ENCODE results near the gene EIF4EBP3. TPM values are rescaled to one million over a fixed set of nuclear protein-coding genes. Genes with fewer than 3 reads are reported as not detected.

Gene EIF4EBP3
- total RNA-seq, 4 donors from 2014 or later: 7.8 to 25.3 (median 9.2) TPM

- peaks cover 43 to 55% (median 55%) of the 10 kb centered on the region in 4 donors for H3K4me1 ChIP-seq
- H3K36me3 ChIP-seq: peaks cover 5 to 41% (median 30%) of the 10 kb centered on the region in 4 donors
- no peak overlapping the region for H3K4me3 ChIP-seq
- no peaks in the 10 kb centered on the region for H3K9me3 ChIP-seq
- peak overlapping the region in 2 of 4 donors; percentile 15 to 98 for H3K27ac ChIP-seq (replicated peaks in 1 of 4)
- WGBS: 66% methylated on average over 2 of the region's 2 CpGs
- intact Hi-C loops (cut with DNase I): loop anchor here (5.0 kb wide), 1 partner anchor 83 kb away; the partner anchor contains the start of gene TMCO6
- TF ChIP-seq CTCF (IDR thresholded peaks at IDR 0.05) (no peak), POLR2A (IDR thresholded peaks at IDR 0.05; ENCODE audit: low read depth) (no peak)
- no peaks in the 10 kb centered on the region for H3K27me3 ChIP-seq
- DNase-seq (ENCODE audit: extremely low spot score): no peak
These were observed 7.0 kb downstream of the EIF4EBP3 start for GRCh38 chr5:140554454-140554853.

- H3K27ac ChIP-seq (replicated peaks in 1 of 4): peak overlapping the region; percentile 2 to 90 (median 50)
- H3K4me1 ChIP-seq: peaks cover 32 to 42% (median 41%) of the 10 kb centered on the region in 4 donors
- no peaks in the 10 kb centered on the region for H3K9me3 ChIP-seq
- H3K36me3 ChIP-seq: peaks cover 5 to 41% (median 26%) of the 10 kb centered on the region in 4 donors
- WGBS: 92% methylated on average over 1 of the region's 1 CpG
- intact Hi-C loops (cut with DNase I): no loop called here
- no peaks in the 10 kb centered on the region for H3K27me3 ChIP-seq
- no peak for DNase-seq (ENCODE audit: extremely low spot score)
- TF ChIP-seq POLR2A (IDR thresholded peaks at IDR 0.05; ENCODE audit: low read depth): no peak
- no peak for TF ChIP-seq EP300 (IDR thresholded peaks at IDR 0.05)
- no peak for TF ChIP-seq CTCF (IDR thresholded peaks at IDR 0.05)
- TF ChIP-seq POLR2AphosphoS5 (IDR thresholded peaks at IDR 0.05): no peak
- peak overlapping the region in 3 of 4 donors; percentile 69 to 87 (median 73) for H3K4me3 ChIP-seq
These were observed 8.4 kb downstream of the EIF4EBP3 start for GRCh38 chr5:140555747-140556312.

GRCh38 chr5:140556438-140556837, 9.0 kb downstream of the EIF4EBP3 start:
- TF ChIP-seq POLR2A (IDR thresholded peaks at IDR 0.05; ENCODE audit: low read depth) (no peak), POLR2AphosphoS5 (IDR thresholded peaks at IDR 0.05) (no peak), EP300 (IDR thresholded peaks at IDR 0.05) (no peak)
- Histone ChIP-seq H3K27ac (replicated peaks in 1 of 4) (peak overlapping the region; percentile 12 to 90 (median 86)), H3K9me3 (no peaks in the 10 kb centered on the region), H3K4me1 (peaks cover 32 to 45% (median 42%) of the 10 kb centered on the region in 4 donors), H3K4me3 (peak overlapping the region; percentile 69 to 87 (median 72)), H3K36me3 (peaks cover 5 to 41% (median 22%) of the 10 kb centered on the region in 4 donors), H3K27me3 (no peaks in the 10 kb centered on the region)
- intact Hi-C loops (cut with DNase I): no loop called here
- WGBS: 6% methylated on average over 6 of the region's 6 CpGs
- DNase-seq (ENCODE audit: extremely low spot score): no peak

- intact Hi-C loops (cut with DNase I): no loop called here
- no peaks in the 10 kb centered on the region for H3K27me3 ChIP-seq
These were observed 9.8 kb downstream of the EIF4EBP3 start, which contains the start of gene SRA1 for GRCh38 chr5:140557136-140557805. Gene SRA1 (minus strand): TSS chr5:140557473. CDS start chr5:140557452, 21 bp downstream.

More at GRCh38 chr5:140557136-140557805, 9.8 kb downstream of the EIF4EBP3 start, which contains the start of gene SRA1:
- DNase-seq (ENCODE audit: extremely low spot score): peak; percentile 99
- WGBS: 2% methylated on average over 23 of the region's 46 CpGs
- peaks cover 32 to 53% (median 47%) of the 10 kb centered on the region in 4 donors for H3K4me1 ChIP-seq
- H3K9me3 ChIP-seq: no peaks in the 10 kb centered on the region
- TF ChIP-seq CTCF (IDR thresholded peaks at IDR 0.05) (no peak), EP300 (IDR thresholded peaks at IDR 0.05) (peak; percentile 4), POLR2AphosphoS5 (IDR thresholded peaks at IDR 0.05) (peak; percentile 98 to 99), POLR2A (IDR thresholded peaks at IDR 0.05; ENCODE audit: low read depth) (peak; percentile 83)
- H3K36me3 ChIP-seq: peaks cover 0 to 39% (median 18%) of the 10 kb centered on the region in 4 donors
- peak within 1 kb of the TSS; percentile 69 to 87 (median 72) for H3K4me3 ChIP-seq
- H3K27ac ChIP-seq (replicated peaks in 1 of 4): peak within 1 kb of the TSS; percentile 86 to 90 (median 88)
